ENCODE measurements around the gene PARK7. TPM values are rescaled to one million over a fixed set of nuclear protein-coding genes. Genes with fewer than 3 reads are reported as not detected.

The PARK7 gene
- total RNA-seq, 4 donors from 2014 or later = 93.9 to 156 (median 129) TPM

- Histone ChIP-seq H3K9me3 (no peaks in the 10 kb centered on the region), H3K27me3 (no peaks in the 10 kb centered on the region), H3K36me3 (no peaks in the 10 kb centered on the region), H3K27ac (no peak overlapping the region), H3K4me3 (no peak overlapping the region), H3K4me1 (peaks cover 4 to 22% (median 10%) of the 10 kb centered on the region in 3 donors)
- no peak for DNase-seq
- TF ChIP-seq POLR2A (IDR thresholded peaks at IDR 0.05) (no peak), CTCF (IDR thresholded peaks at IDR 0.05) (no peak)
- intact Hi-C loops (cut with DNase I) = no loop called here
- 77 to 88% methylated on average over 9 to 10 of the region's 10 CpGs for WGBS, 2 donors
Observed at GRCh38 chr1:7956218-7957032, 5.1 kb upstream of the PARK7 start.

GRCh38 chr1:7960165-7960564 lies 1.3 kb upstream of the PARK7 start:
- Histone ChIP-seq H3K27me3 (no peaks in the 10 kb centered on the region), H3K36me3 (peaks cover 0 to 24% (median 5%) of the 10 kb centered on the region in 3 donors), H3K4me3 (peak overlapping the region in 1 of 4 donors; percentile 98), H3K9me3 (no peaks in the 10 kb centered on the region), H3K4me1 (peaks cover 7 to 38% (median 16%) of the 10 kb centered on the region in 3 donors), H3K27ac (peak overlapping the region; percentile 94 to 98 (median 96))
- no peak for DNase-seq
- TF ChIP-seq POLR2A (IDR thresholded peaks at IDR 0.05) (no peak), CTCF (IDR thresholded peaks at IDR 0.05) (no peak)
- WGBS, 2 donors = 77 to 88% methylated on average over 2 of the region's 2 CpGs
- intact Hi-C loops (cut with DNase I) = no loop called here

DNA sequence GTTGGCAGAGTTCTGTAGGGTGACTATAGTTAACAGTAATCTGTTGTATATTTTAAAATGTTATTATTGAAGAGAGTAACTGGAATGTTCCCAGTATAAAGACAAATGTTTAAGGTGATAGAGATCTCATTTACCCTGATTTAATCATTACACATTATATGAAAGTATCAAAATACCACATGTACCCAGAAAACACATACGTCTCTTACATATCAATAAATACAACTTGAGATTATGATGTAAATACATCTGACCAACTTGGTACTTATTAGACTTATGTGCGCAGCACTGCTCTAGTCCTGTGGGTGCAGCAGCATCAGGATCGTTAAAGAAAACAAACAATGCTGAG lies 670 bp upstream of the PARK7 start:
- Histone ChIP-seq H3K27me3 (no peaks in the 10 kb centered on the region), H3K27ac (peak overlapping the region; percentile 94 to 98 (median 96)), H3K4me1 (peaks cover 7 to 41% (median 16%) of the 10 kb centered on the region in 3 donors), H3K36me3 (peaks cover 0 to 30% (median 10%) of the 10 kb centered on the region in 3 donors), H3K9me3 (no peaks in the 10 kb centered on the region), H3K4me3 (peak overlapping the region; percentile 74 to 98 (median 88))
- no peak for DNase-seq
- 0% methylated on average over 3 of the region's 3 CpGs for WGBS, 2 donors
- TF ChIP-seq CTCF (IDR thresholded peaks at IDR 0.05) (no peak), POLR2A (IDR thresholded peaks at IDR 0.05) (no peak)
- intact Hi-C loops (cut with DNase I) = no loop called here

- peaks cover 7 to 51% (median 16%) of the 10 kb centered on the region in 3 donors for H3K4me1 ChIP-seq
- 0 to 1% methylated on average over 3 to 7 of the region's 10 CpGs for WGBS, 2 donors
Observed at GRCh38 chr1:7962014-7962335, 464 bp downstream of the PARK7 start.

More at GRCh38 chr1:7962014-7962335, 464 bp downstream of the PARK7 start:
- no peaks in the 10 kb centered on the region for H3K27me3 ChIP-seq
- peak overlapping the region; percentile 94 to 98 (median 96) for H3K27ac ChIP-seq
- TF ChIP-seq POLR2A (IDR thresholded peaks at IDR 0.05) (no peak), CTCF (IDR thresholded peaks at IDR 0.05) (no peak)
- DNase-seq = no peak
- intact Hi-C loops (cut with DNase I) = no loop called here
- H3K4me3 ChIP-seq = peak overlapping the region; percentile 74 to 98 (median 88)
- H3K36me3 ChIP-seq = peaks cover 0 to 42% (median 15%) of the 10 kb centered on the region in 3 donors
- H3K9me3 ChIP-seq = no peaks in the 10 kb centered on the region
